Measurements from ENCODE around the gene TRMT13.

Gene TRMT13

GRCh38 chr1:100132566-100133477 lies at the start of gene TRMT13, which contains the start of gene SASS6:
Gene TRMT13 (plus strand): TSS chr1:100133163. CDS start chr1:100133169, 6 bp downstream.
Gene SASS6 (minus strand): TSS chr1:100132930. CDS start chr1:100132814, 116 bp downstream.
- TF ChIP-seq CTCF (IDR thresholded peaks at IDR 0.05; ENCODE audit: control insufficient read depth, insufficient read depth, low read depth, low read length, missing control alignments), result no peak
- peak; percentile 94 for DNase-seq (ENCODE audit: low read depth)

GRCh38 chr1:100087396-100087795 lies 45.6 kb upstream of the TRMT13 start:
- DNase-seq (ENCODE audit: low read depth), result peak; percentile 27
- TF ChIP-seq CTCF (IDR thresholded peaks at IDR 0.05; ENCODE audit: control insufficient read depth, insufficient read depth, low read depth, low read length, missing control alignments), result no peak
- no peak overlapping the region for H3K4me3 ChIP-seq (ENCODE audit: control insufficient read depth, low read depth, low read length)

More at GRCh38 chr1:100132566-100133477, at the start of gene TRMT13, which contains the start of gene SASS6:
- H3K4me3 ChIP-seq (ENCODE audit: control insufficient read depth, low read depth, low read length), result peak within 1 kb of the TSS; percentile 72

GRCh38 chr1:100089082-100089481 lies 43.9 kb upstream of the TRMT13 start:
- no peak for DNase-seq (ENCODE audit: low read depth)
- no peak for TF ChIP-seq CTCF (IDR thresholded peaks at IDR 0.05; ENCODE audit: control insufficient read depth, insufficient read depth, low read depth, low read length, missing control alignments)
- H3K4me3 ChIP-seq (ENCODE audit: control insufficient read depth, low read depth, low read length), result no peak overlapping the region

GRCh38 chr1:100090471-100090870 lies 42.5 kb upstream of the TRMT13 start:
- no peak overlapping the region for H3K4me3 ChIP-seq (ENCODE audit: control insufficient read depth, low read depth, low read length)
- no peak for DNase-seq (ENCODE audit: low read depth)
- TF ChIP-seq CTCF (IDR thresholded peaks at IDR 0.05; ENCODE audit: control insufficient read depth, insufficient read depth, low read depth, low read length, missing control alignments), result no peak

- no peak for TF ChIP-seq CTCF (IDR thresholded peaks at IDR 0.05; ENCODE audit: control insufficient read depth, insufficient read depth, low read depth, low read length, missing control alignments)
- H3K4me3 ChIP-seq (ENCODE audit: control insufficient read depth, low read depth, low read length), result no peak overlapping the region
- no peak for DNase-seq (ENCODE audit: low read depth)
Measured at GRCh38 chr1:100100202-100100601, 32.8 kb upstream of the TRMT13 start.

- no peak overlapping the region for H3K4me3 ChIP-seq (ENCODE audit: control insufficient read depth, low read depth, low read length)
- DNase-seq (ENCODE audit: low read depth), result no peak
- TF ChIP-seq CTCF (IDR thresholded peaks at IDR 0.05; ENCODE audit: control insufficient read depth, insufficient read depth, low read depth, low read length, missing control alignments), result no peak
Measured at GRCh38 chr1:100101564-100101963, 31.4 kb upstream of the TRMT13 start.

Data from AG09309 (cell line).